ENCODE data around the gene NMT1.
"Not testable (repeated sequence)": the region's sequence is repeated elsewhere in the genome, so short reads cannot be mapped to it uniquely, and the experiment has no call there.

The NMT1 gene

GRCh38 chr17:45117848-45118646 lies 56.9 kb downstream of the NMT1 start:
- DNase-seq (ENCODE audit: extremely low read depth in 1 of 2, low read depth in 1 of 2): no peak

GRCh38 chr17:45118691-45119090 lies 57.6 kb downstream of the NMT1 start:
- no peak for DNase-seq (ENCODE audit: extremely low read depth in 1 of 2, low read depth in 1 of 2)

- DNase-seq (ENCODE audit: extremely low read depth in 1 of 2, low read depth in 1 of 2): no peak
These were observed 58.8 kb downstream of the NMT1 start for GRCh38 chr17:45119964-45120363.

GRCh38 chr17:45120558-45120957 lies 59.4 kb downstream of the NMT1 start:
- DNase-seq (ENCODE audit: extremely low read depth in 1 of 2, low read depth in 1 of 2): no peak

- no peak for DNase-seq (ENCODE audit: extremely low read depth in 1 of 2, low read depth in 1 of 2)
These were observed 59.9 kb downstream of the NMT1 start for GRCh38 chr17:45121055-45121454.

GRCh38 chr17:45123076-45123770 lies 62.1 kb downstream of the NMT1 start:
- no peak for DNase-seq (ENCODE audit: extremely low read depth in 1 of 2, low read depth in 1 of 2)

- peak in 1 of 2 donors; percentile 27 for DNase-seq (ENCODE audit: extremely low read depth in 1 of 2, low read depth in 1 of 2)
These were observed 63.0 kb downstream of the NMT1 start for GRCh38 chr17:45123930-45124796.

GRCh38 chr17:45124797-45125122 lies 63.6 kb downstream of the NMT1 start:
- DNase-seq (ENCODE audit: extremely low read depth in 1 of 2, low read depth in 1 of 2): not testable (repeated sequence)

- DNase-seq (ENCODE audit: extremely low read depth in 1 of 2, low read depth in 1 of 2): no peak
These were observed 64.4 kb downstream of the NMT1 start for GRCh38 chr17:45125509-45125908.

- no peak for DNase-seq (ENCODE audit: extremely low read depth in 1 of 2, low read depth in 1 of 2)
These were observed 66.1 kb downstream of the NMT1 start for GRCh38 chr17:45127207-45127547.

GRCh38 chr17:45127548-45128300 lies 66.6 kb downstream of the NMT1 start:
- DNase-seq (ENCODE audit: extremely low read depth in 1 of 2, low read depth in 1 of 2): no peak

- no peak for DNase-seq (ENCODE audit: extremely low read depth in 1 of 2, low read depth in 1 of 2)
These were observed 67.2 kb downstream of the NMT1 start for GRCh38 chr17:45128331-45128730.

- DNase-seq (ENCODE audit: extremely low read depth in 1 of 2, low read depth in 1 of 2): no peak
These were observed 67.9 kb downstream of the NMT1 start for GRCh38 chr17:45128989-45129388.

- no peak for DNase-seq (ENCODE audit: extremely low read depth in 1 of 2, low read depth in 1 of 2)
These were observed 68.4 kb downstream of the NMT1 start for GRCh38 chr17:45129426-45129939.

- DNase-seq (ENCODE audit: extremely low read depth in 1 of 2, low read depth in 1 of 2): no peak
These were observed 69.0 kb downstream of the NMT1 start for GRCh38 chr17:45129940-45130680.

GRCh38 chr17:45130681-45131615 lies 69.8 kb downstream of the NMT1 start:
- no peak for DNase-seq (ENCODE audit: extremely low read depth in 1 of 2, low read depth in 1 of 2)

- DNase-seq (ENCODE audit: extremely low read depth in 1 of 2, low read depth in 1 of 2): peak in 1 of 2 donors; percentile 19
These were observed 70.7 kb downstream of the NMT1 start for GRCh38 chr17:45131616-45132319.

GRCh38 chr17:45132320-45132571 lies 71.1 kb downstream of the NMT1 start, which contains the start of gene PLCD3:
Gene PLCD3, minus strand, starts transcription at chr17:45132515. Its CDS starts 105 bp downstream, at chr17:45132410.
- DNase-seq (ENCODE audit: extremely low read depth in 1 of 2, low read depth in 1 of 2): no peak
